Kidney (tissue), 14 donors: ENCODE data around the gene CNTROB. TPM values are rescaled to one million over a fixed set of nuclear protein-coding genes. Genes with fewer than 3 reads are reported as not detected.

ENCODE experiments used
- DNase-seq, 5 donors: peaks; one replicate each; pipeline ENCODE4 v3.0.0-alpha.2; 2013 to 2020
- FAIRE-seq: peaks from 2 replicates; lab custom pipeline; 2012; peaks lifted over from hg19 to GRCh38; lab: Jason Lieb, UNC
- H3K27ac ChIP-seq, 2 donors: one replicate each; pipeline ENCODE4 v1.7.0; 2013; ENCODE audit warnings: low read depth in 2 of 2, low read length in 2 of 2, inconsistent platforms in 1 of 2
- H3K27me3 ChIP-seq: one replicate; pipeline ENCODE4 v1.7.1; 2013; ENCODE audit warnings: low read length, inconsistent platforms; ENCODE audit not compliant: control insufficient read depth, insufficient read depth
- H3K36me3 ChIP-seq, 3 donors: one replicate each; pipeline versions ENCODE4 v1.7.0 to v1.7.1; 2013; ENCODE audit warnings: low read length in 3 of 3, control low read depth in 1 of 3, inconsistent platforms in 1 of 3; ENCODE audit not compliant: insufficient read depth in 3 of 3, control insufficient read depth in 2 of 3
- H3K4me1 ChIP-seq, 3 donors: one replicate each; pipeline versions ENCODE4 v1.7.0 to v1.7.1; 2013; ENCODE audit warnings: low read length in 3 of 3, inconsistent platforms in 1 of 3, low read depth in 1 of 3; ENCODE audit not compliant: control insufficient read depth in 2 of 3, insufficient read depth in 2 of 3
- H3K4me3 ChIP-seq, 3 donors: one replicate each; pipeline versions ENCODE4 v1.7.0 to v1.8.1; 2013; ENCODE audit warnings: low read length in 3 of 3, control low read depth in 1 of 3, inconsistent platforms in 1 of 3
- H3K9ac ChIP-seq, 3 donors: one replicate each; pipeline versions ENCODE4 v1.7.0 to v1.7.1; 2013; ENCODE audit warnings: low read length in 3 of 3, control low read depth in 1 of 3, inconsistent platforms in 1 of 3
- H3K9me3 ChIP-seq, 3 donors: one replicate each; pipeline versions ENCODE4 v1.7.0 to v1.7.1; 2013; ENCODE audit warnings: low read length in 3 of 3, control low read depth in 1 of 3, inconsistent platforms in 1 of 3; ENCODE audit not compliant: control insufficient read depth in 2 of 3, insufficient read depth in 1 of 3
- intact Hi-C: fragments of 100-400 bp; cut with DNase I; formaldehyde crosslinking; loops from one replicate; pipeline ENCODE4 v1.11.1; 2022
- polyA plus RNA-seq: library from polyadenylated mRNA; stranded (reverse); fragments of 350-450 nt; fragmentation: Illumina TruSeq; extraction: RNeasy Lipid Tissue Mini Kit (QIAGEN cat#74804); gene quantifications from one replicate; pipeline ENCODE4 v1.2.3, GENCODE V29; 2014; ENCODE audit warnings: low read depth, low replicate concordance; ENCODE audit not compliant: insufficient read depth
- total RNA-seq: library from RNA; stranded (reverse); fragmentation: NEBNext Ultra II Directional; extraction: Animal tissue kit (Norgen Biotek cat#: 25700); gene quantifications from one replicate; pipeline ENCODE4 v1.2.1, GENCODE V29; 2021
- TF ChIP-seq, protein P1 (sequence below): IDR thresholded peaks from 3 replicates; pipeline ENCODE4 v1.5.1; 2012; ENCODE audit warnings: mild to moderate bottlenecking, moderate library complexity, borderline replicate concordance; ENCODE audit not compliant: insufficient read depth; ENCODE audit errors: extremely low read depth
- donor health status: control.
- donor health status: control.
- donor health status: control.
- donor health status: control.
- donor health status: control.
- donor health status: DM: yes; HTN: yes; CAD: no.
- donor health status: Normal renal cell carcinoma (clear cell type).

Gene CNTROB
- total and polyA plus RNA-seq, 2 donors from 2014 or later: 11.6 to 27.5 TPM

DNA sequence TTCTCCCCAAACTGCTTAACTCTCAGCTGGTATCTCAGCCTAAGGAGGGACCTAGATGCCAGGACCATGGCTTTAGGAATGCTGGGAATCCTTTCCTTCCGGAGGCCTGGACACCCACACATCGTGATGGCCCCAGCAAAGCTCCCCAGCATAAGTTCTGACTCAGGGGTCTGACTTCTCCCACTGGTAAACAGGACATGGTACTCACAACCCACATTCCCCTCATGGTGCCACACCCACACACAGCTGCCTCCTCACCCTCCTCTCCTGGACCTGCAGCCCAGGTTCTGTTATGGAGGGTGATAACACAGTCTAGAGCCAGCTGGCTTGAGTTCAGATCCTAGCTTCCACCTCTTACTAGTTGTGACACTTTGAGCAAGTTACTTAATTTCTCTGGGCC is 15.2 kb upstream of the CNTROB start:
- DNase-seq: no peak
- Histone ChIP-seq H3K4me1 (peaks cover 0 to 15% (median 7%) of the 10 kb centered on the region in 3 donors), H3K27me3 (no peaks in the 10 kb centered on the region), H3K4me3 (peak overlapping the region in 1 of 3 donors; percentile 54), H3K9ac (peak overlapping the region in 1 of 3 donors; percentile 22), H3K9me3 (no peaks in the 10 kb centered on the region), H3K27ac (no peak overlapping the region), H3K36me3 (no peaks in the 10 kb centered on the region)
- intact Hi-C loops: no loop called here
- TF ChIP-seq, protein P1, sequence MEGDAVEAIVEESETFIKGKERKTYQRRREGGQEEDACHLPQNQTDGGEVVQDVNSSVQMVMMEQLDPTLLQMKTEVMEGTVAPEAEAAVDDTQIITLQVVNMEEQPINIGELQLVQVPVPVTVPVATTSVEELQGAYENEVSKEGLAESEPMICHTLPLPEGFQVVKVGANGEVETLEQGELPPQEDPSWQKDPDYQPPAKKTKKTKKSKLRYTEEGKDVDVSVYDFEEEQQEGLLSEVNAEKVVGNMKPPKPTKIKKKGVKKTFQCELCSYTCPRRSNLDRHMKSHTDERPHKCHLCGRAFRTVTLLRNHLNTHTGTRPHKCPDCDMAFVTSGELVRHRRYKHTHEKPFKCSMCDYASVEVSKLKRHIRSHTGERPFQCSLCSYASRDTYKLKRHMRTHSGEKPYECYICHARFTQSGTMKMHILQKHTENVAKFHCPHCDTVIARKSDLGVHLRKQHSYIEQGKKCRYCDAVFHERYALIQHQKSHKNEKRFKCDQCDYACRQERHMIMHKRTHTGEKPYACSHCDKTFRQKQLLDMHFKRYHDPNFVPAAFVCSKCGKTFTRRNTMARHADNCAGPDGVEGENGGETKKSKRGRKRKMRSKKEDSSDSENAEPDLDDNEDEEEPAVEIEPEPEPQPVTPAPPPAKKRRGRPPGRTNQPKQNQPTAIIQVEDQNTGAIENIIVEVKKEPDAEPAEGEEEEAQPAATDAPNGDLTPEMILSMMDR: no peak
- no peak for FAIRE-seq

DNA sequence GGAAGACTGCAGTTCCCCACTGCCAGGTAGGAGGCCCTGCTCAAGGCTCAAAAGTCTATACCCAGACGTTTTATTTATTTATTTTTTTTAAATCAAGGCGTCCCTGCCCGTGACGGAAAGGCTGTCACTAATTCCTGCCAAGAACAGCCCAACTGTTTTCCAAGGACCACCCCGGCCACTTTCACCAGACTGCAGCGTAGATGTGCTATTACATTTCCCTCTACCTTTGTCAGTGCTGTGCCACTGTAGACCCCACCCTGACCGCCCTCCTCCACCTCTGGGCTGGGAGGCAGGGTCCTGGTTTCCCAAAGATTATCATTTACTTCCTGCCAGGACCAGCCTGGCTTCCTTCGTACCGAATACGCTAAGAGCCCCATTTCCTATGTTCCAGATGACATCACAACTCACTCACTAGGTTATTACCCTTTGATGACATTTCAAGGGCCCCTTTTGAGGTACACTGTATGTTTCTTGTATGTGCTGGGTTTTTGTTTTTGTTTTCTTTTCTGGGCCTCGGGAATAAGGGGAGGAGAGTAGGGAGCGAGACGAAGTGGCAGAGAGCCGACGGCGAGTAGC is 9.6 kb upstream of the CNTROB start:
- intact Hi-C loops: no loop called here
- TF ChIP-seq, protein P1: no peak
- FAIRE-seq (no peak), DNase-seq (peak in 3 of 5 donors; percentile 18 to 64 (median 37))
- H3K9me3 ChIP-seq: no peaks in the 10 kb centered on the region
- H3K27ac ChIP-seq: peak overlapping the region; percentile 9 to 79
- no peaks in the 10 kb centered on the region for H3K36me3 ChIP-seq
- H3K4me3 ChIP-seq: peak overlapping the region; percentile 48 to 67 (median 65)
- peak overlapping the region; percentile 53 to 87 (median 58) for H3K9ac ChIP-seq
- no peaks in the 10 kb centered on the region for H3K27me3 ChIP-seq
- peaks cover 4 to 7% (median 4%) of the 10 kb centered on the region in 3 donors for H3K4me1 ChIP-seq

DNA sequence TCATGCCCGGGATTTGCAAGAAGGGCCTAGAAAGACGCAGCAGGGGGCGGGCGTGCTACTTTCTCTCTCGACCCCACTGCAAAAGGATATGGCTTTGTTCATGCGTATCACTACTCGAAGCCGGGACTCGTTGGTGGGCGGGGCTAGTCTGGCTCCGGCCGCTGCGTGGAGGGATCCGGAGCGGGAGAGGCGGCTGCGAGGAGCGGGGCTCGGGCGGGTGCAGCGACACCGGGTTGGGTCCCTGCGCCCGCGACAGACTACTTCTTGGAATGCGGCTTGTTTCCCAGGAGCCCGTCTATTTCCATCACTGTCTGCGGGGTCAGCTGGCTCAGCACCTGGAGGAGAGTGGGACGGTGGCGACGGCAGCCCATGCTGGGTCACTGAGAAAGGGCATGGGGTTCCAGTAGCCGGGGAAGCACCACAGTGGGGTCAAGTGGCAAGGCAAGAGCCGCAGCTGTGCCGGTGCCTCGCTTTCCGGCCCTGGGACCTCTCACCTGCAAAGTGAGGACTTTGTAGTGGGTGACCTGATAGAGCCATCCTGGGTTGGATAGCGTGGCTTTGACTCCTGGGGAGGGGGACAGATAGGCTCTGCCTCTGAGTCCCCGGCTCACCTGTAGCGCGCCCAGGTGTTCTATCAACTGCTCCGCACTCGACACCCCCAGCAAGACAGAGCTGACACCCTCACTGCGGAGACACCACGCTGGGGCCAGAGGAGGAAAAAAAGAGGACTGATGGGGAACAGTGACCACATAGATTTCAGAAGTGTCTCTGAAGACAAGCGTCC is 9.0 kb upstream of the CNTROB start:
- Histone ChIP-seq H3K4me1 (peaks cover 4 to 7% (median 4%) of the 10 kb centered on the region in 3 donors), H3K9ac (peak overlapping the region; percentile 53 to 87 (median 69)), H3K27ac (peak overlapping the region; percentile 9 to 79), H3K4me3 (peak overlapping the region; percentile 48 to 67 (median 65)), H3K27me3 (no peaks in the 10 kb centered on the region), H3K36me3 (no peaks in the 10 kb centered on the region), H3K9me3 (no peaks in the 10 kb centered on the region)
- FAIRE-seq: no peak
- peak; percentile 93 to 97 (median 95) for DNase-seq
- intact Hi-C loops: no loop called here
- TF ChIP-seq, protein P1: no peak
